H1 (cell line): ENCODE results near the gene KCNC2. TPM values are rescaled to one million over a fixed set of nuclear protein-coding genes. Genes with fewer than 3 reads are reported as not detected.

Experiments
- CTCF ChIA-PET: fragments of 300-600 bp; sonication (Branson Sonifier 250); formaldehyde crosslinking; loops from one replicate; lab custom pipeline; 2021; ENCODE audit not compliant: partially characterized antibody; lab: Charles Lee
- POLR2A ChIA-PET: fragments of 300-600 bp; sonication (Branson Sonifier 250); formaldehyde crosslinking; loops from one replicate; lab custom pipeline; 2021; ENCODE audit warnings: inconsistent platforms; ENCODE audit not compliant: partially characterized antibody; lab: Charles Lee
- DNase-seq, 2 experiments: peaks; one replicate each; pipeline versions ENCODE4 v3.0.0 to v3.0.0-alpha.2; 2010 to 2022; ENCODE audit warnings: low spot score in 2 of 2, low read depth in 1 of 2, mixed read lengths in 1 of 2
- FAIRE-seq: peaks from 2 replicates; lab custom pipeline; 2011; peaks lifted over from hg19 to GRCh38; lab: Jason Lieb, UNC
- H2AFZ ChIP-seq: 2 replicates; pipeline ENCODE4 v1.8.1; 2012; ENCODE audit warnings: low read length, inconsistent platforms
- H2AK5ac ChIP-seq: 2 replicates; pipeline ENCODE4 v1.6.1; 2013; ENCODE audit warnings: low read depth, low read length
- H2BK120ac ChIP-seq: replicated peaks from 2 replicates; pipeline ENCODE3; 2013; ENCODE audit warnings: low read depth, low read length, inconsistent platforms
- H2BK12ac ChIP-seq: 2 replicates; pipeline ENCODE4 v1.6.1; 2013; ENCODE audit warnings: low read depth, low read length
- H2BK15ac ChIP-seq: 2 replicates; pipeline ENCODE4 v1.6.1; 2013; ENCODE audit warnings: low read length
- H2BK20ac ChIP-seq: 2 replicates; pipeline ENCODE4 v1.6.1; 2013; ENCODE audit warnings: low read length
- H2BK5ac ChIP-seq: 2 replicates; pipeline ENCODE4 v1.6.1; 2013; ENCODE audit warnings: low read depth, low read length
- H3K14ac ChIP-seq: 2 replicates; pipeline ENCODE4 v1.6.1; 2013; ENCODE audit warnings: inconsistent platforms; ENCODE audit not compliant: insufficient read length
- H3K18ac ChIP-seq: 2 replicates; pipeline ENCODE4 v1.6.1; 2013; ENCODE audit warnings: low read length; ENCODE audit errors: extremely low read depth
- H3K23ac ChIP-seq: 2 replicates; pipeline ENCODE4 v1.6.1; 2013; ENCODE audit warnings: inconsistent platforms; ENCODE audit not compliant: insufficient read length
- H3K23me2 ChIP-seq: 2 replicates; pipeline ENCODE4 v1.6.1; 2013; ENCODE audit warnings: low read depth, low read length
- H3K27ac ChIP-seq: 2 replicates; pipeline ENCODE4 v1.6.1; 2011; ENCODE audit warnings: low read depth, low read length, inconsistent platforms
- H3K27me3 ChIP-seq, 4 experiments: replicated peaks in 1 of 4; 1 replicate in 1 of 4; 2 replicates in 3 of 4; pipeline versions ENCODE4 v1.6.1 to v1.8.1; 2011 to 2013; ENCODE audit warnings: low read length in 3 of 4, mild to moderate bottlenecking in 3 of 4, inconsistent platforms in 2 of 4, mixed read lengths in 2 of 4, moderate library complexity in 1 of 4; ENCODE audit not compliant: control insufficient read depth in 3 of 4, insufficient read depth in 3 of 4; ENCODE audit errors: extremely low read depth in 1 of 4
- H3K36me3 ChIP-seq, 4 experiments: 2 replicates each; pipeline versions ENCODE4 v1.6.1 to v1.8.1; 2011 to 2013; ENCODE audit warnings: mild to moderate bottlenecking in 4 of 4, low read length in 3 of 4, moderate library complexity in 2 of 4, control low read depth in 1 of 4, inconsistent platforms in 1 of 4; ENCODE audit not compliant: insufficient read depth in 4 of 4, control insufficient read depth in 2 of 4
- H3K4ac ChIP-seq: replicated peaks from 2 replicates; pipeline ENCODE3; 2013; ENCODE audit warnings: low read length, low read depth, mixed read lengths, inconsistent platforms; ENCODE audit not compliant: insufficient read length
- H3K4me1 ChIP-seq, 4 experiments: replicated peaks in 1 of 4; 1 replicate in 1 of 4; 2 replicates in 3 of 4; pipeline versions ENCODE4 v1.6.1 to v1.8.1; 2011 to 2013; ENCODE audit warnings: low read length in 3 of 4, inconsistent platforms in 2 of 4, mixed read lengths in 1 of 4; ENCODE audit not compliant: insufficient read depth in 4 of 4, control insufficient read depth in 3 of 4
- H3K4me2 ChIP-seq, 2 experiments: 2 replicates each; pipeline versions ENCODE4 v1.6.1 to v1.8.1; 2011 to 2013; ENCODE audit warnings: low read depth in 2 of 2, low read length in 2 of 2, control low read depth in 1 of 2, inconsistent platforms in 1 of 2, mild to moderate bottlenecking in 1 of 2; ENCODE audit not compliant: insufficient read depth in 1 of 2
- H3K4me3 ChIP-seq, 4 experiments: fragments of 200-600, 300-600 bp in 1 of 4; sonication (generic), shearing (Covaris generic), sonication (Bioruptor Twin) in 1 of 4; 2 replicates each; pipeline versions ENCODE4 v1.5.1 to v1.8.1; 2011 to 2016; ENCODE audit warnings: low read length in 4 of 4, low read depth in 3 of 4, control low read depth in 2 of 4, inconsistent platforms in 2 of 4, mild to moderate bottlenecking in 2 of 4, mixed read lengths in 1 of 4, moderate library complexity in 1 of 4; ENCODE audit not compliant: insufficient read depth in 2 of 4; ENCODE audit errors: extremely low read depth in 1 of 4
- H3K56ac ChIP-seq: replicated peaks from 2 replicates; pipeline ENCODE3; 2013; ENCODE audit warnings: low read depth, mild to moderate bottlenecking, mixed read lengths, low read length, inconsistent platforms; ENCODE audit not compliant: insufficient read length
- H3K79me1 ChIP-seq: 2 replicates; pipeline ENCODE4 v1.6.1; 2013; ENCODE audit warnings: low read depth, low read length, control low read depth
- H3K79me2 ChIP-seq, 2 experiments: 2 replicates each; pipeline versions ENCODE4 v1.6.1 to v1.8.1; 2012 to 2013; ENCODE audit warnings: low read length in 2 of 2, mild to moderate bottlenecking in 2 of 2, inconsistent platforms in 1 of 2; ENCODE audit not compliant: insufficient read depth in 2 of 2, control insufficient read depth in 1 of 2
- H3K9ac ChIP-seq, 4 experiments: replicated peaks in 1 of 4; 1 replicate in 1 of 4; 2 replicates in 3 of 4; pipeline versions ENCODE4 v1.6.1 to v1.8.1; 2011 to 2013; ENCODE audit warnings: low read depth in 3 of 4, low read length in 3 of 4, control low read depth in 2 of 4, mild to moderate bottlenecking in 2 of 4, moderate library complexity in 2 of 4, inconsistent platforms in 1 of 4; ENCODE audit errors: extremely low read depth in 1 of 4
- H3K9me3 ChIP-seq, 2 experiments: 2 replicates each; pipeline versions ENCODE4 v1.6.1 to v1.8.1; 2012 to 2013; ENCODE audit warnings: mild to moderate bottlenecking in 2 of 2, moderate library complexity in 2 of 2, control low read depth in 1 of 2, inconsistent platforms in 1 of 2, low read depth in 1 of 2, low read length in 1 of 2, mixed read lengths in 1 of 2; ENCODE audit not compliant: insufficient read depth in 2 of 2
- H4K20me1 ChIP-seq, 2 experiments: replicated peaks in 1 of 2; 2 replicates each; pipeline versions ENCODE3 to v1.8.1; 2011 to 2013; ENCODE audit warnings: inconsistent platforms in 2 of 2, low read length in 2 of 2, mild to moderate bottlenecking in 1 of 2; ENCODE audit not compliant: insufficient read depth in 2 of 2, control insufficient read depth in 1 of 2
- H4K5ac ChIP-seq: 2 replicates; pipeline ENCODE4 v1.6.1; 2013; ENCODE audit warnings: low read length, low read depth, mixed read lengths, inconsistent platforms; ENCODE audit not compliant: insufficient read length
- H4K8ac ChIP-seq: 2 replicates; pipeline ENCODE4 v1.8.0; 2013; ENCODE audit warnings: mild to moderate bottlenecking, moderate library complexity, low read length, inconsistent platforms; ENCODE audit not compliant: insufficient read depth; ENCODE audit errors: extremely low read depth
- H4K91ac ChIP-seq: replicated peaks from 2 replicates; pipeline ENCODE3; 2013; ENCODE audit warnings: low read length, mixed read lengths, inconsistent platforms; ENCODE audit not compliant: insufficient read length
- ASH2L ChIP-seq: fragments of 200-600, 300-600 bp; sonication (generic); IDR thresholded peaks from one replicate; pipeline ENCODE4 v1.7.1; 2017; ENCODE audit warnings: low read length
- BACH1 ChIP-seq: IDR thresholded peaks from 2 replicates; pipeline ENCODE4 v1.6.1; 2012; ENCODE audit warnings: low read length, improper control_type of control experiment
- CBX5 ChIP-seq: fragments of 300-800, 300-1000 bp; sonication (generic); IDR thresholded peaks from 2 replicates; pipeline ENCODE4 v1.7.1; 2016; ENCODE audit warnings: antibody characterized with exemption, low read length, low read depth
- CREB1 ChIP-seq: IDR thresholded peaks from 2 replicates; pipeline ENCODE4 v1.6.1; 2012; ENCODE audit warnings: inconsistent platforms
- GTF2F1 ChIP-seq: IDR thresholded peaks from 2 replicates; pipeline ENCODE4 v1.6.1; 2012; ENCODE audit warnings: low read depth, low read length, improper control_type of control experiment, borderline replicate concordance
- PHF8 ChIP-seq: fragments of 200-600 bp; sonication (generic); conservative IDR thresholded peaks from 2 replicates; pipeline ENCODE4 v1.7.1; 2012; ENCODE audit warnings: low read depth, mild to moderate bottlenecking, inconsistent platforms, low read length, moderate library complexity
- POLR2A ChIP-seq, 2 experiments: IDR thresholded peaks; 1 replicate in 1 of 2; 2 replicates in 1 of 2; pipeline ENCODE4 v1.6.1; 2011; ENCODE audit warnings: low read depth in 2 of 2, low read length in 2 of 2, mild to moderate bottlenecking in 2 of 2; ENCODE audit errors: control extremely low read depth in 1 of 2
- SIX5 ChIP-seq: IDR thresholded peaks from 2 replicates; pipeline ENCODE4 v1.6.1; 2011; ENCODE audit warnings: mild to moderate bottlenecking, low read depth, low read length
- SUZ12 ChIP-seq: fragments of 200-600 bp; sonication (generic); IDR thresholded peaks from 2 replicates; pipeline ENCODE4 v1.6.1; 2012; ENCODE audit warnings: mild to moderate bottlenecking, inconsistent platforms, low read length, moderate library complexity, mixed read lengths
- YY1 ChIP-seq: IDR thresholded peaks from 2 replicates; pipeline ENCODE4 v1.6.1; 2011; ENCODE audit warnings: low read depth, mild to moderate bottlenecking, low read length
- WGBS, 2 experiments: shearing (Covaris generic) in 1 of 2; methylation state at CpG; one replicate each; pipeline versions ENCODE4 v1.1.6 to v1.1.7; 2013 to 2015; ENCODE audit warnings: low lambda C conversion rate in 2 of 2, mixed read lengths in 2 of 2, inconsistent platforms in 1 of 2, low coverage in 1 of 2, missing lambda C conversion rate in 1 of 2; ENCODE audit not compliant: insufficient replicate concordance in 2 of 2, insufficient coverage in 1 of 2, insufficient read length in 1 of 2; ENCODE audit errors: extremely low coverage in 1 of 2, missing lambda C conversion rate in 1 of 2; 5-methylcytosine and 5-hydroxymethylcytosine counted together
- polyA plus RNA-seq, 7 experiments: library from polyadenylated mRNA; depleted of rRNA in 3 of 7; stranded (reverse) in 5 of 7; unstranded in 2 of 7; fragments of >200 nt in 5 of 7; fragments of 200-250 nt in 2 of 7; gene quantifications; 1 replicate in 5 of 7; 2 replicates in 1 of 7; 4 replicates in 1 of 7; pipeline versions ENCODE4 v1.2.1 to v1.2.3, GENCODE V29; 2011 to 2013; ENCODE audit warnings: missing spikeins in 2 of 7, mixed read lengths in 2 of 7
- total RNA-seq: library from RNA; stranded (reverse); fragmentation: NEBNext Ultra II Directional; extraction: Animal tissue kit (Norgen Biotek cat#: 25700); gene quantifications from 2 replicates; pipeline ENCODE4 v1.2.1, GENCODE V29; 2021

The KCNC2 gene
- total and polyA plus RNA-seq, 2 of the 8 experiments (the other 6 are each of a cell fraction or from before 2014, with no cell fraction given) = 0.03 TPM; not detected in 1

DNA sequence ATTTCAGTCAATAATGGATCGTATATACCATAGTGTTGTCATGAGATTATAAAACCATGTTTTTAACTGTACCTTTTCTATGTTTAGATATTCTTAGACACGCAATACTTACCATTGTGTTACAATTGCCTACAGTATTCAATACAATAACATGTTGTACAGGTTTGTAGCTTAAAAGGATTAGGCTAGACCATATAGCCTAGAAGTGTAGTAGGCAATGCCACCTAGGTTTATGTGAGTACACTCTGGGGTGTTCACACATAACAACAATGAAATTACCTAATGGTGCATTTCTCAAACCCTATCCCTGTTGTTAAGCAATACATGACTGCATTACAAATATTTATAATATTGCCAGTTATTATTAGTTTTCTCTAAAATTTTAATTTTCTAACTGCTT, 144.2 kb downstream of the KCNC2 start:
- Histone ChIP-seq H3K79me1 (no peaks in the 10 kb centered on the region), H2BK12ac (no peak overlapping the region), H3K14ac (no peak overlapping the region), H3K4me2 (no peak overlapping the region), H3K4me3 (no peak overlapping the region), H4K91ac (no peak overlapping the region), H2BK120ac (no peak overlapping the region), H2AFZ (no peak overlapping the region), H4K8ac (no peak overlapping the region), H3K27me3 (no peaks in the 10 kb centered on the region), H3K79me2 (no peaks in the 10 kb centered on the region), H2BK20ac (no peak overlapping the region), H2BK15ac (no peak overlapping the region), H3K23ac (no peak overlapping the region), H3K18ac (no peak overlapping the region), H4K5ac (no peak overlapping the region), H3K4me1 (no peaks in the 10 kb centered on the region), H2AK5ac (no peak overlapping the region), H3K4ac (no peak overlapping the region), H3K56ac (no peak overlapping the region), H3K36me3 (no peaks in the 10 kb centered on the region), H3K9ac (no peak overlapping the region), H2BK5ac (no peak overlapping the region), H3K27ac (no peak overlapping the region), H3K9me3 (no peaks in the 10 kb centered on the region), H4K20me1 (no peaks in the 10 kb centered on the region), H3K23me2 (no peaks in the 10 kb centered on the region)
- ChIA-PET CTCF (no interaction called here), POLR2A (no interaction called here)
- WGBS, 2 experiments = 92% methylated on average over 2 of the region's 2 CpGs; no CpG with 5 or more reads in 1 of the 2 experiments
- FAIRE-seq (no peak), DNase-seq (no peak)
- TF ChIP-seq BACH1 = no peak
- TF ChIP-seq SUZ12 = no peak
- TF ChIP-seq POLR2A (IDR thresholded peaks at IDR 0.05; ENCODE audit: control extremely low read depth in 1 of 2, low read depth in 2 of 2, low read length in 2 of 2) = no peak
- no peak for TF ChIP-seq YY1
- TF ChIP-seq PHF8 = no peak
- TF ChIP-seq ASH2L = no peak
- no peak for TF ChIP-seq CREB1
- TF ChIP-seq SIX5 = no peak
- no peak for TF ChIP-seq CBX5
- TF ChIP-seq GTF2F1 = no peak
